Colonic mucosa (tissue), 4 donors: ENCODE results near the gene GTF3C1. TPM values are rescaled to one million over a fixed set of nuclear protein-coding genes. Genes with fewer than 3 reads are reported as not detected.
A peak's percentile ranks its signal among the peaks of the same experiment; 100 is the strongest.

Source experiments
- DNase-seq: peaks from one replicate; pipeline ENCODE4 v3.0.0-alpha.2; 2020
- H3K27ac ChIP-seq: fragments of 200-600 bp; one replicate; pipeline ENCODE4 v1.8.0; 2021
- H3K27me3 ChIP-seq: fragments of 200-600 bp; one replicate; pipeline ENCODE4 v1.8.0; 2021
- H3K36me3 ChIP-seq: fragments of 200-600 bp; one replicate; pipeline ENCODE4 v1.8.0; 2021
- H3K4me1 ChIP-seq: fragments of 200-600 bp; one replicate; pipeline ENCODE4 v1.8.0; 2021; ENCODE audit warnings: mild to moderate bottlenecking
- H3K4me3 ChIP-seq: fragments of 200-600 bp; one replicate; pipeline ENCODE4 v1.8.0; 2021
- H3K9ac ChIP-seq, 2 donors: one replicate each; pipeline ENCODE4 v1.7.0; 2013; ENCODE audit warnings: control low read depth in 2 of 2, low read depth in 2 of 2, low read length in 2 of 2
- H3K9me3 ChIP-seq: fragments of 200-600 bp; one replicate; pipeline ENCODE4 v1.8.0; 2021
- CTCF ChIP-seq: fragments of 200-600 bp; IDR thresholded peaks from one replicate; pipeline ENCODE4 v1.8.0; 2022; ENCODE audit warnings: antibody characterized with exemption, mild to moderate bottlenecking
- intact Hi-C: fragments of 100-400 bp; cut with DNase I; formaldehyde crosslinking; loops from one replicate; pipeline ENCODE4 v1.14.1; 2022
- total RNA-seq, 2 donors: library from RNA; stranded (reverse); fragmentation: NEBNext Ultra II Directional in 1 of 2; extraction: Animal tissue kit (Norgen Biotek cat#: 25700) in 1 of 2; gene quantifications; one replicate each; pipeline ENCODE4 v1.2.1, GENCODE V29; 2021
- donor health status: healthy.
- donor health status: DM: no; HTN: no; CAD: no.
- donor health status: DM: no; HTN: no; CAD: no.

GTF3C1 gene
- total RNA-seq, 2 donors from 2014 or later, result 40.1 to 67.8 TPM

- H3K36me3 ChIP-seq, result no peaks in the 10 kb centered on the region
- TF ChIP-seq CTCF, result no peak
- no peak overlapping the region for H3K27ac ChIP-seq
- H3K9ac ChIP-seq, result no peak overlapping the region
- no peaks in the 10 kb centered on the region for H3K4me1 ChIP-seq
- intact Hi-C loops, result no loop called here
- no peak overlapping the region for H3K4me3 ChIP-seq
- no peak for DNase-seq
- no peaks in the 10 kb centered on the region for H3K9me3 ChIP-seq
- H3K27me3 ChIP-seq, result no peaks in the 10 kb centered on the region
Measured at GRCh38 chr16:27561216-27561615, 11.5 kb upstream of the GTF3C1 start.

- no peaks in the 10 kb centered on the region for H3K27me3 ChIP-seq
- H3K9me3 ChIP-seq, result no peaks in the 10 kb centered on the region
- no peak overlapping the region for H3K9ac ChIP-seq
- H3K27ac ChIP-seq, result no peak overlapping the region
- no peaks in the 10 kb centered on the region for H3K36me3 ChIP-seq
- no peak overlapping the region for H3K4me3 ChIP-seq
- intact Hi-C loops, result no loop called here
- no peak for TF ChIP-seq CTCF
- no peaks in the 10 kb centered on the region for H3K4me1 ChIP-seq
- no peak for DNase-seq
Measured at GRCh38 chr16:27558932-27559331, 9.2 kb upstream of the GTF3C1 start.

GRCh38 chr16:27558434-27558833 is 8.7 kb upstream of the GTF3C1 start:
- TF ChIP-seq CTCF, result no peak
- Histone ChIP-seq H3K4me3 (no peak overlapping the region), H3K9ac (no peak overlapping the region), H3K4me1 (no peaks in the 10 kb centered on the region), H3K27ac (no peak overlapping the region), H3K9me3 (no peaks in the 10 kb centered on the region), H3K27me3 (no peaks in the 10 kb centered on the region), H3K36me3 (no peaks in the 10 kb centered on the region)
- no peak for DNase-seq
- intact Hi-C loops, result no loop called here

- no peak overlapping the region for H3K27ac ChIP-seq
- no peaks in the 10 kb centered on the region for H3K4me1 ChIP-seq
- no peaks in the 10 kb centered on the region for H3K36me3 ChIP-seq
- H3K4me3 ChIP-seq, result no peak overlapping the region
- H3K9me3 ChIP-seq, result no peaks in the 10 kb centered on the region
- TF ChIP-seq CTCF, result no peak
- no peak overlapping the region for H3K9ac ChIP-seq
- intact Hi-C loops, result no loop called here
- no peak for DNase-seq
- no peaks in the 10 kb centered on the region for H3K27me3 ChIP-seq
Measured at GRCh38 chr16:27556471-27556870, 6.8 kb upstream of the GTF3C1 start.

GRCh38 chr16:27551036-27551435 is 1.3 kb upstream of the GTF3C1 start:
- H3K27ac ChIP-seq, result no peak overlapping the region
- H3K9ac ChIP-seq, result peak overlapping the region in 1 of 2 donors; percentile 95
- no peaks in the 10 kb centered on the region for H3K27me3 ChIP-seq

More at GRCh38 chr16:27551036-27551435, 1.3 kb upstream of the GTF3C1 start:
- no peak overlapping the region for H3K4me3 ChIP-seq
- intact Hi-C loops, result no loop called here
- H3K4me1 ChIP-seq, result peaks cover 12% of the 10 kb centered on the region
- DNase-seq, result no peak
- no peaks in the 10 kb centered on the region for H3K9me3 ChIP-seq
- no peaks in the 10 kb centered on the region for H3K36me3 ChIP-seq
- no peak for TF ChIP-seq CTCF
